ENCODE measurements around the gene LGMN.
"Not testable (repeated sequence)": the region's sequence is repeated elsewhere in the genome, so short reads cannot be mapped to it uniquely, and the experiment has no call there.

LGMN gene

GRCh38 chr14:92787554-92787953, 39.1 kb upstream of the LGMN start:
- no peak overlapping the region for H3K4me3 ChIP-seq (ENCODE audit: control insufficient read depth, low read depth, low read length)
- no peak for TF ChIP-seq CTCF (conservative IDR thresholded peaks at IDR 0.05; ENCODE audit: control insufficient read depth, insufficient read depth, low read depth, low read length)
- no peak for DNase-seq (ENCODE audit: low read depth)

- TF ChIP-seq CTCF (conservative IDR thresholded peaks at IDR 0.05; ENCODE audit: control insufficient read depth, insufficient read depth, low read depth, low read length), result no peak
- no peak overlapping the region for H3K4me3 ChIP-seq (ENCODE audit: control insufficient read depth, low read depth, low read length)
- no peak for DNase-seq (ENCODE audit: low read depth)
Measured at GRCh38 chr14:92786427-92786756, 38.0 kb upstream of the LGMN start.

GRCh38 chr14:92785667-92786426, 37.4 kb upstream of the LGMN start:
- TF ChIP-seq CTCF (conservative IDR thresholded peaks at IDR 0.05; ENCODE audit: control insufficient read depth, insufficient read depth, low read depth, low read length), result peak; percentile 29
- no peak overlapping the region for H3K4me3 ChIP-seq (ENCODE audit: control insufficient read depth, low read depth, low read length)
- peak; percentile 86 for DNase-seq (ENCODE audit: low read depth)

DNA sequence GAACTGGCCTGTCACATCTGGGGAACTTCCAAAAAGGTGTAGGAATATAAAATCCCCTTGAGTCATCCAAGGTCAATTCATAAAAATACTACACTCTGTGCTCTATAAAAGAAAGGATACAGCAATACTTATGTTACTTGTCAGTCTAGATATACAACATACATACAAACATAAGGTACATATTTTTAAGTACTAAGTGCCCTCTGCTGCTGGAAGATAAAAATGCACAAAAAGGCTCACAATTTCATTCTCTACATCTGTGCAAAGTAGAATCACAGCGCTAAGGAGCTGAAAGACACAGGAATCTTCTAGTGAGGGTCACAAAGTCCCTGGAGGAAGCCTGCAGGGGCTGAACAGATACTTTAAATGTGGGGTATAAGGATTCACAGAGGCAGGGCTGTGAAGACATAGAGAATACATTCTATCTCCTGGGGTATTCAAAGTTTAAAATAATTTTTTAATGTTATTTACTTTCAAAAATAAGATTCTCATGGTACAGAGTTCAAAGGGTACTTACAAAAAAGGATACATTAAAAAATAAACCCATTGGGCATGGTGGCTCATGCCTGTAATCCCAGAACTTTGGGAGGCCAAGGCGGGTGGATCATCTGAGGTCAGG, 35.5 kb upstream of the LGMN start:
- DNase-seq (ENCODE audit: low read depth), result peak; percentile 76
- H3K4me3 ChIP-seq (ENCODE audit: control insufficient read depth, low read depth, low read length), result no peak overlapping the region
- TF ChIP-seq CTCF (conservative IDR thresholded peaks at IDR 0.05; ENCODE audit: control insufficient read depth, insufficient read depth, low read depth, low read length), result peak; percentile 62

DNA sequence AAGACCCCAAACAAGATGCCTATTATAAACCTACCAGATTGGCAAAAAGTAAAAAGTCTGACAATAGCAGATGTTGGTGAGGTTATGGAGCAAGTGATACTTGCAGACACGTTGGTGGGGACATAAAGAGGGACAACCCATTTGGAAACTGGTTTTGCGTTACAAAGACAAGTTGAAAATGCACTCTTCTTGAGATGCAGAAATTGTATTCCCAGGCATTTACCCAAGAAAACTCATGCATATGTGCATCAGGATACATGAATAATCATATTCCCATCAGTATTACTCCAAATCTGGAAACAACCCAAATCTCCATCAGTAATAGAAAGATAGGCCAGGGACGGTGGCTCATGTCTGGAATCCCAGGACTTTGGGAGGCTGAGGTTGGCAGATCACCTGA, 32.9 kb upstream of the LGMN start:
- H3K4me3 ChIP-seq (ENCODE audit: control insufficient read depth, low read depth, low read length), result no peak overlapping the region
- DNase-seq (ENCODE audit: low read depth), result peak; percentile 35
- no peak for TF ChIP-seq CTCF (conservative IDR thresholded peaks at IDR 0.05; ENCODE audit: control insufficient read depth, insufficient read depth, low read depth, low read length)

DNA sequence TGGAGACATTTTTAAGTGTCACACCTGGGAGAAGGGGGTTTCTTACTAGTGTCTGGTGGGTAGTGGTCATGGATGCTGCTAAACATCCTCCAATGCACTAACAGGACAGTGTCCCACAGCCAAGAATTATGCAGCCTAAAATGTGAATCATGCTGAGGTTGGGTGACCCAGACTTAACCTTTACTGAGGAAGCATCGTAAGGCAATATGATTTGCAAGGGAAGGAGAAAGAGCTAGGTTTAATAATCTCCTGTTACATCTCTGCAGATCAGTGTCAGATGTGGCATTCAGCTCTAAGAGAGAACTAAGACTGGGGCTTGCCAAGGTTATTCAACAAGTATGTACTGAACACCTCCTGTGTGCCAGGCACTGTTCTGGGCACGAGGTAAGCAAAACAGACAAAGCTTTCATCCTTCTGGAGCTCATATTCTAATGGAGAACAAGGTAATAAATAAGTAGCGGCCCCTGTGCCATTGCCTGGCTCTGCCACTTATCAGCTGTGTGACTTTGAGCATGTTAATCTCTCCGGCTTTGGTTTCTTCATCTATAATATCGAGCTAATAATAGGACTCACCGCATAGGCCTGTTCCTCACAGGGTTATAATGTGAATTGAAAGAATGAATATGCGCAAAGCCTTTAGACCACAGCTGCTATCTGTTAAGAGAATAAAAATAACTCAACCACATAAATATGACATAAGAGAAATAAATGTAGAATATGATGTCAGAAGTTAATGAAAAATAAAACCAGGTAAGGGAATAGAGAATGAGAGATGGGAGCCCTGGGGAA, 32.2 kb upstream of the LGMN start:
- DNase-seq (ENCODE audit: low read depth), result peak; percentile 84
- no peak overlapping the region for H3K4me3 ChIP-seq (ENCODE audit: control insufficient read depth, low read depth, low read length)
- no peak for TF ChIP-seq CTCF (conservative IDR thresholded peaks at IDR 0.05; ENCODE audit: control insufficient read depth, insufficient read depth, low read depth, low read length)

GRCh38 chr14:92778868-92779565, 30.6 kb upstream of the LGMN start:
- H3K4me3 ChIP-seq (ENCODE audit: control insufficient read depth, low read depth, low read length); DNase-seq (ENCODE audit: low read depth): not testable (repeated sequence)

DNA sequence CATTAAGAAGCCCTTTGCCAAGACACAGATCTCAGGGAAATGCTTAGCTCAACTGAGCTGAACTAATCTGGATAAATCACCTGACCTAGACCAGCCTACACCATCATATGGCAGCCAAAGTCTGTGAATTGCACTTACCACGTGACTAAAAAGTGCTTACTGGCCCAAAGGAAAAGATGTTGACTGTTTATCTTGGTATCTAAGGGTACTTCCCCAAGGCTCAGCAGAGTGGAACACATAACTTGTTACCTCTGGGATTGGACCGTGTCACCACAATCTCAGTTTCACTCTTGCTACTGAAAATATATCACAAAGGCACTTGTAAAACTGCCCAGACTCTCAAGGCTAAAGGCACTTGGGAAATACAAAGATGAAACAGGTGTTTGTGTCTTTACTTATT, 26.9 kb upstream of the LGMN start:
- not testable (repeated sequence) for DNase-seq (ENCODE audit: low read depth); H3K4me3 ChIP-seq (ENCODE audit: control insufficient read depth, low read depth, low read length)

Measured in fibroblast of mammary gland (primary cell).